Measurements from ENCODE around the gene SLC6A1. TPM values are rescaled to one million over a fixed set of nuclear protein-coding genes. Genes with fewer than 3 reads are reported as not detected.

Gene SLC6A1
- total RNA-seq, 2 donors from 2014 or later = not detected

DNA sequence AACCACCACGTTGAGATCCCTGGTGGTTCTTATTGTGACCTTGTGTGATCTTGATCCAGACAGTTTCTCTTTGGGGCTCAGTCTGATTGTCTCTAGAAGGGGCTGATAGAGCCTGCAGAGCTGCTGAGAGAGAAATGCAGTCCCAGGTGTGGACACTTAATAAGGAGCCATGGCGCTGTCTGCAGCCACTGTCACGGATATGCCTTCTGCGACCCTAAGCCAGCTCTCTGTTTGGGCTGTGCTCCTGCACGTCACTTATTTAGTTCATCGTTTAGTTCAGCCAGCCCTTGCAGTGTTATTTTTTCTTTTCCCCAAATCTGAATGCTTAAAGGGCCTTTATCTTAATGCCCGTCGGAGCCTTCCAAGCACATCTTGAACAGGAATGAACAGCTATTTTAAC is 12.0 kb downstream of the SLC6A1 start:
- H3K27ac Mint-ChIP-seq = no peak overlapping the region
- H3K36me3 Mint-ChIP-seq (ENCODE audit: low read depth) = no peaks in the 10 kb centered on the region
- no peak for DNase-seq

DNA sequence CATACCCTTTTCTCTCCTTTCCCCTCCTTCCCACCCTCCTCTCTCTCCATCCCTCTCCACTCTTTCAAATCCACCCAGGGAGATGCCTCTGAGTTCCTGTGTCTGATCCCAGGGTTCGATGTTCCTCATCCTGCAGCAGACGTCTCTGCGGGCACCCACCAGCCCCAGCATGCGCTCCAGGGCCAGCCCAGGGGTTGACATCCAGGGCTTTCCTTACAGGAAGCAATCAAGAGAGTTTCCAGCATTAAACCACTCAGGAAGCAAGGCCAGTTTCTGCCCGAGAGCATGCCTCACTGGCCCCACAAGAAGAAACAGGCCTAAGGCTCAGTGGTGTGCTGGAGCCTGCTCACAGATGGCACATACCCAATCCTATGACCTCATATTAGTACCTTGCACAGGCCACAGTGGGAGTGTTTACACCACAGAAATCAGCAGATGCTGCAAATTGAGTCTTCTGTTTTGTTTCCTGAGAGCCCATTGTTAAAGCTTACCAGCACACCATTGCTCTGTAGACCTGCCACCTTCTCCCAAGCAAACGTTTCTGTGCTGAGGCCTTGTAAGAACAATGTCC is 13.2 kb downstream of the SLC6A1 start:
- H3K4me3 Mint-ChIP-seq = no peak overlapping the region
- no peak for DNase-seq
- peaks cover 47% of the 10 kb centered on the region for H3K27me3 Mint-ChIP-seq
- H3K27ac Mint-ChIP-seq = no peak overlapping the region
- no peaks in the 10 kb centered on the region for H3K36me3 Mint-ChIP-seq (ENCODE audit: low read depth)
- peaks cover 2% of the 10 kb centered on the region for H3K4me1 Mint-ChIP-seq
- no peaks in the 10 kb centered on the region for H3K9me3 ChIP-seq (ENCODE audit: control insufficient read depth, low read length, poor library complexity, severe bottlenecking)
- ATAC-seq = no peak

More for the DNA sequence above, 12.0 kb downstream of the SLC6A1 start:
- H3K9me3 ChIP-seq (ENCODE audit: control insufficient read depth, low read length, poor library complexity, severe bottlenecking) = no peaks in the 10 kb centered on the region
- no peak for ATAC-seq
- no peak overlapping the region for H3K4me3 Mint-ChIP-seq
- peaks cover 56% of the 10 kb centered on the region for H3K27me3 Mint-ChIP-seq
- H3K4me1 Mint-ChIP-seq = peaks cover 2% of the 10 kb centered on the region

DNA sequence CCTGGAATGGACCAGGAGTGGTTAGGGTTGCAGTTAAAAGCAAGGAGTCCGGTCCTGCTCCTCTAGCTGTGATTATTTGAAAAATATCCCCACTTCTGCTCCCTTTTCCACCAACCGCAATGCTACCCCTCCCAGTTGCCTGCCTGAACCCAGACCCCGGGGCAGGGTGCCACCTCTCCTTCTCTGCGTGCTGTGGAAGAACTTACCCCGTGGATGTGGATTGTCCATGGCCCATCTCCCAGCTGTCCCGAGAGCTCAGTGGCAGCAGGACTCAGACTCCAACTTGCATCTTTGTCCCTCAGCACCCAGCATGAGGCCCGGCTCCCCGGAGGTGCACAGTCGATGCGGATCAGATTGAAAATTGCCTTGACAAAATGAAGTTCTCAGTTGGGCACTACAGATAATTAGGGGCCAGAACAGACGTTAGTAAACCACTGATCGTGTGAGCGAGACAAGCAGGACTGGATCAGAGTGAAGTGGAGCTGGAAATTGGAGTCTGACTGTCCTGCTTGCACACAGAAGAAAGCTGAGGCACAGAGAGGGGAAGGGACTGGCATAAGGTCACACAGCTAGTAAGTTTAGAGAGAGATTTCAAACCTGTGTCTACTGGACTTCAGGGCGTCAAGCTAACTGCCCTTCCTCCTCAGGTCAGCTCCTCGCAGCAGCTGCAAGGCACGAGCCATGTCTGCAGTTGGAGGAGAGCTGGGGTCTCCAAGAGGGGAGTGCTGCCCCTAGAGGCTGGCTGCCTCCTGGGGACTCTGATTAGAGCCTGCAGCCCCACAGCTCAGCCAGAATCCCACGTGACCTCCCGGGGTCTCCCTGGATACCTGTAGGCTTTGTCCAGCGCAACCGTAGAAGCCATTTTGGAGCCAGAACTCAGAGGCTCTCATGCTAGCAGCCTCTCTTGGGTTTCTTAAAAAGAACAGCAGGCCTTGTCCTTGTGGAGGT is 14.7 kb downstream of the SLC6A1 start:
- DNase-seq (no peak), ATAC-seq (no peak)
- H3K4me3 Mint-ChIP-seq = no peak overlapping the region
- H3K36me3 Mint-ChIP-seq (ENCODE audit: low read depth) = no peaks in the 10 kb centered on the region
- H3K4me1 Mint-ChIP-seq = no peaks in the 10 kb centered on the region
- H3K27me3 Mint-ChIP-seq = peaks cover 43% of the 10 kb centered on the region
- H3K27ac Mint-ChIP-seq = no peak overlapping the region
- H3K9me3 ChIP-seq (ENCODE audit: control insufficient read depth, low read length, poor library complexity, severe bottlenecking) = no peaks in the 10 kb centered on the region

DNA sequence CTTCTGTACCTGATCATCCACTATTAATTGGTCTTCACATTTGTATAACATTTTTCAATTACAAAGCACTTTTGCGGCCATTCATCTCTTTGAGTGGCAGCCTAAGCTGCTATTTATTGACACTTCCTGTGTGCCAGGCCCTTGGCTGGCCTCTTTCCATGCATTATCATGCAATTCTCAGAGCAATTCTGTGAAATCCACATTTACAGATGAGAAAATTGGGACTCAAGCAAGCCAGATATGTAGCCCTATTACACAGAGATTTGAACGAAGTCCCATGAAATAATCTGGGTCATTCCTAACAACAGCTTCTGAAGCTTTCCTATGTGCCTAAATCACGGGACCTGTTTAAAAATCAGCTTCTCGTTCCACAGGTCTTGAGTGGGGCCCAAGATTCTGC is 17.4 kb downstream of the SLC6A1 start:
- H3K9me3 ChIP-seq (ENCODE audit: control insufficient read depth, low read length, poor library complexity, severe bottlenecking) = no peaks in the 10 kb centered on the region
- DNase-seq = no peak
- Mint-ChIP-seq H3K27me3 (peaks cover 42% of the 10 kb centered on the region), H3K4me1 (no peaks in the 10 kb centered on the region), H3K36me3 (ENCODE audit: low read depth) (no peaks in the 10 kb centered on the region), H3K4me3 (no peak overlapping the region), H3K27ac (no peak overlapping the region)
- ATAC-seq = no peak

GRCh38 chr3:11010426-11011165 is 18.0 kb downstream of the SLC6A1 start:
- no peaks in the 10 kb centered on the region for H3K36me3 Mint-ChIP-seq (ENCODE audit: low read depth)

DNA sequence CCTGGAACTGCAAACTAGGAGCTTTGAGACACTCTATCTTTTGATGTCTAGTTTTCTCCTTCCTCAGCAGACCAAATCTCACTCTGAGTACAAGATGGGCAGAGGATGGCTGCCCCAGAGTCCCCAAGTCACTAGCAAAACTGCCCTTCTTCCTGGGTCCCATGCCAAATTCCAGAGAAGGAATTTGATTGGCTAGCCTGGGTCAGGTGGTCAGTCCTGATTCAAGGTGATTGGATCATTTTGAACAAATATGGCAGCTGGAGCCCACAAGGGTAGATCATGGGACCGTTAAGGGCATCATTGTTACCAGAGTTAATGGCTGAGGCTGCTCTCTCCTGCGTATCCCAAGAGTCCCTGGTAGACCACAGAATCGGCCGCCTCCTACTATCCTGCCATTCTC is 21.7 kb downstream of the SLC6A1 start:
- no peak for DNase-seq
- Mint-ChIP-seq H3K36me3 (ENCODE audit: low read depth) (no peaks in the 10 kb centered on the region), H3K4me3 (no peak overlapping the region), H3K4me1 (no peaks in the 10 kb centered on the region), H3K27ac (no peak overlapping the region), H3K27me3 (peaks cover 46% of the 10 kb centered on the region)
- ATAC-seq = no peak
- no peaks in the 10 kb centered on the region for H3K9me3 ChIP-seq (ENCODE audit: control insufficient read depth, low read length, poor library complexity, severe bottlenecking)

More at GRCh38 chr3:11010426-11011165, 18.0 kb downstream of the SLC6A1 start:
- no peak for ATAC-seq
- no peak for DNase-seq
- Mint-ChIP-seq H3K27ac (no peak overlapping the region), H3K4me1 (no peaks in the 10 kb centered on the region), H3K4me3 (no peak overlapping the region), H3K27me3 (peaks cover 42% of the 10 kb centered on the region)
- H3K9me3 ChIP-seq (ENCODE audit: control insufficient read depth, low read length, poor library complexity, severe bottlenecking) = no peaks in the 10 kb centered on the region

- Mint-ChIP-seq H3K4me1 (no peaks in the 10 kb centered on the region), H3K27ac (no peak overlapping the region), H3K27me3 (peaks cover 51% of the 10 kb centered on the region), H3K36me3 (ENCODE audit: low read depth) (no peaks in the 10 kb centered on the region), H3K4me3 (no peak overlapping the region)
- ATAC-seq = no peak
- no peaks in the 10 kb centered on the region for H3K9me3 ChIP-seq (ENCODE audit: control insufficient read depth, low read length, poor library complexity, severe bottlenecking)
- DNase-seq = no peak
Measured at GRCh38 chr3:11014752-11015151, 22.2 kb downstream of the SLC6A1 start.

GRCh38 chr3:11015369-11015768 is 22.8 kb downstream of the SLC6A1 start:
- H3K9me3 ChIP-seq (ENCODE audit: control insufficient read depth, low read length, poor library complexity, severe bottlenecking) = no peaks in the 10 kb centered on the region
- H3K36me3 Mint-ChIP-seq (ENCODE audit: low read depth) = no peaks in the 10 kb centered on the region
- no peak overlapping the region for H3K4me3 Mint-ChIP-seq
- no peaks in the 10 kb centered on the region for H3K4me1 Mint-ChIP-seq
- H3K27ac Mint-ChIP-seq = no peak overlapping the region
- H3K27me3 Mint-ChIP-seq = peaks cover 55% of the 10 kb centered on the region
- DNase-seq (no peak), ATAC-seq (no peak)

- ATAC-seq (no peak), DNase-seq (no peak)
- H3K36me3 Mint-ChIP-seq (ENCODE audit: low read depth) = no peaks in the 10 kb centered on the region
- H3K27ac Mint-ChIP-seq = no peak overlapping the region
- no peaks in the 10 kb centered on the region for H3K9me3 ChIP-seq (ENCODE audit: control insufficient read depth, low read length, poor library complexity, severe bottlenecking)
- H3K27me3 Mint-ChIP-seq = peaks cover 60% of the 10 kb centered on the region
- H3K4me1 Mint-ChIP-seq = no peaks in the 10 kb centered on the region
- H3K4me3 Mint-ChIP-seq = no peak overlapping the region
Measured at GRCh38 chr3:11016727-11017126, 24.2 kb downstream of the SLC6A1 start.

DNA sequence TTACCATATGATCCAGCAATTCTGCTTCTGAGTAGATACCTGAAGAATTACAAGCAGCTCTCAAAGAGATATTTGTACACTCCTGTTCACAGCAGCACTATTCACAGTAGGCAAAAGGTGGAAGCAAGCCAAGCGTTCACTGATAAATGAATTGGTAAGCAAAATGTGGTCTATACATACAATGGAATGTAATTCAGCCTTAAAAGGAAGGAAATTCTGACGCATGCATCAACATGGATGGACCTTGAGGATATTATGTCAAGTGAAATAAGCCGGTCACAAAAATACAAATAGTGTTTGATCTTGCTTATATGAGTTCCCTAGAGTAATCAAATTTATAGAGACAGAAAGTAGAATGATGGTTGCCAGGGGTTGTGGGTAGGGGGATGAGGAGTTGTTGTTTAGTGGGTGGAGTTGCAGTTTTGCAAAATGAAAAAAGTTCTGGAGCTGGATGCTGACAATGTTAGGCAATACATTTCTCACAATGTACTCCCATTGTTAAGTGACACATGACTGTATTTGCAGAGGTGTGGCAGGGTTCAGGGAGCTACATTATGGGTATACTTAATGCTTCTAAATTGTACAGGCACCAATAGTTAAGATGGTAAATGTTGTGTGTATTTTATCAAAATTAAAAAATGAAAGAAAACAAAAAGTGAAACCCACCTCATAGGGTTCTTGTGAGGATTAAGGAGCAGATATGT is 26.7 kb downstream of the SLC6A1 start:
- H3K4me3 Mint-ChIP-seq = no peak overlapping the region
- DNase-seq = no peak
- no peaks in the 10 kb centered on the region for H3K4me1 Mint-ChIP-seq
- no peak for ATAC-seq
- peaks cover 55% of the 10 kb centered on the region for H3K27me3 Mint-ChIP-seq
- no peaks in the 10 kb centered on the region for H3K9me3 ChIP-seq (ENCODE audit: control insufficient read depth, low read length, poor library complexity, severe bottlenecking)
- H3K27ac Mint-ChIP-seq = no peak overlapping the region
- H3K36me3 Mint-ChIP-seq (ENCODE audit: low read depth) = no peaks in the 10 kb centered on the region

GRCh38 chr3:11020764-11021163 is 28.2 kb downstream of the SLC6A1 start:
- no peak overlapping the region for H3K4me3 Mint-ChIP-seq
- no peak for ATAC-seq
- H3K36me3 Mint-ChIP-seq (ENCODE audit: low read depth) = no peaks in the 10 kb centered on the region

GRCh38 chr3:11021611-11022011 is 29.1 kb downstream of the SLC6A1 start:
- Mint-ChIP-seq H3K36me3 (ENCODE audit: low read depth) (no peaks in the 10 kb centered on the region), H3K27me3 (peaks cover 47% of the 10 kb centered on the region), H3K27ac (no peak overlapping the region), H3K4me3 (no peak overlapping the region), H3K4me1 (no peaks in the 10 kb centered on the region)
- ATAC-seq = no peak
- no peak for DNase-seq
- H3K9me3 ChIP-seq (ENCODE audit: control insufficient read depth, low read length, poor library complexity, severe bottlenecking) = no peaks in the 10 kb centered on the region

More at GRCh38 chr3:11020764-11021163, 28.2 kb downstream of the SLC6A1 start:
- no peak overlapping the region for H3K27ac Mint-ChIP-seq
- no peaks in the 10 kb centered on the region for H3K9me3 ChIP-seq (ENCODE audit: control insufficient read depth, low read length, poor library complexity, severe bottlenecking)
- peaks cover 52% of the 10 kb centered on the region for H3K27me3 Mint-ChIP-seq
- no peaks in the 10 kb centered on the region for H3K4me1 Mint-ChIP-seq
- DNase-seq = no peak

GRCh38 chr3:11022115-11022514 is 29.6 kb downstream of the SLC6A1 start:
- DNase-seq (no peak), ATAC-seq (no peak)
- H3K27me3 Mint-ChIP-seq = peaks cover 47% of the 10 kb centered on the region
- no peak overlapping the region for H3K27ac Mint-ChIP-seq
- H3K4me3 Mint-ChIP-seq = no peak overlapping the region
- H3K4me1 Mint-ChIP-seq = no peaks in the 10 kb centered on the region
- no peaks in the 10 kb centered on the region for H3K9me3 ChIP-seq (ENCODE audit: control insufficient read depth, low read length, poor library complexity, severe bottlenecking)
- no peaks in the 10 kb centered on the region for H3K36me3 Mint-ChIP-seq (ENCODE audit: low read depth)
